ENCODE measurements around the gene SLC25A6. TPM values are rescaled to one million over a fixed set of nuclear protein-coding genes. Genes with fewer than 3 reads are reported as not detected.

Gene SLC25A6
- polyA plus RNA-seq, 2 of the 4 experiments (the other 2 are of a cell fraction) = 291 to 448 TPM

- FAIRE-seq (no peak), ATAC-seq (no peak), DNase-seq (ENCODE audit: low read depth in 1 of 2, low spot score in 1 of 2) (no peak)
- no peaks in the 10 kb centered on the region for H3K9me3 ChIP-seq
- H3K4me3 ChIP-seq = no peak overlapping the region
- no peaks in the 10 kb centered on the region for H3K4me1 ChIP-seq
- TF ChIP-seq ZFP36 (IDR thresholded peaks at IDR 0.05; ENCODE audit: borderline replicate concordance, partially characterized antibody) (no peak), MYC (IDR thresholded peaks at IDR 0.05; ENCODE audit: borderline replicate concordance, low read length) (no peak), EHMT2 (IDR thresholded peaks at IDR 0.05; ENCODE audit: low read depth) (no peak), SMC3 (IDR thresholded peaks at IDR 0.05) (no peak), RAD21 (conservative IDR thresholded peaks at IDR 0.05 in 1 of 2, IDR thresholded peaks at IDR 0.05 in 1 of 2) (no peak), FOSL2 (IDR thresholded peaks at IDR 0.05) (no peak), FOSL2 (CRISPR knock-in tag; IDR thresholded peaks at IDR 0.05) (no peak), SREBF2 (IDR thresholded peaks at IDR 0.05) (no peak), ESRRA (IDR thresholded peaks at IDR 0.05; ENCODE audit: borderline replicate concordance, low read length) (no peak), NFE2L2 (conservative IDR thresholded peaks at IDR 0.05; ENCODE audit: low read length) (no peak), HOXA7 (CRISPR knock-in tag; IDR thresholded peaks at IDR 0.05) (no peak), HEYL (CRISPR knock-in tag; IDR thresholded peaks at IDR 0.05) (no peak), TFCP2L1 (CRISPR knock-in tag; IDR thresholded peaks at IDR 0.05) (no peak)
- TF ChIP-seq, protein P1, sequence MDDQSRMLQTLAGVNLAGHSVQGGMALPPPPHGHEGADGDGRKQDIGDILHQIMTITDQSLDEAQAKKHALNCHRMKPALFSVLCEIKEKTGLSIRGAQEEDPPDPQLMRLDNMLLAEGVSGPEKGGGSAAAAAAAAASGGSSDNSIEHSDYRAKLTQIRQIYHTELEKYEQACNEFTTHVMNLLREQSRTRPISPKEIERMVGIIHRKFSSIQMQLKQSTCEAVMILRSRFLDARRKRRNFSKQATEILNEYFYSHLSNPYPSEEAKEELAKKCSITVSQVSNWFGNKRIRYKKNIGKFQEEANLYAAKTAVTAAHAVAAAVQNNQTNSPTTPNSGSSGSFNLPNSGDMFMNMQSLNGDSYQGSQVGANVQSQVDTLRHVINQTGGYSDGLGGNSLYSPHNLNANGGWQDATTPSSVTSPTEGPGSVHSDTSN (IDR thresholded peaks at IDR 0.05) = no peak
- no peak overlapping the region for H3K27ac ChIP-seq
- ChIA-PET CTCF (no interaction called here), POLR2A (no interaction called here)
- H3K4me2 ChIP-seq = no peak overlapping the region
- WGBS (ENCODE audit: missing lambda C conversion rate) = 94% methylated on average over 6 of the region's 6 CpGs
Measured at GRCh38 chrX:1440506-1440905, 48.6 kb upstream of the SLC25A6 start.

- no peak overlapping the region for H3K4me2 ChIP-seq
- no peaks in the 10 kb centered on the region for H3K9me3 ChIP-seq
- no peak overlapping the region for H3K27ac ChIP-seq
- 90% methylated on average over 19 of the region's 20 CpGs for WGBS (ENCODE audit: missing lambda C conversion rate)
- H3K4me1 ChIP-seq = no peaks in the 10 kb centered on the region
- POLR2A ChIA-PET = no interaction called here
- TF ChIP-seq TFCP2L1 (CRISPR knock-in tag; IDR thresholded peaks at IDR 0.05) = no peak
- no peak for TF ChIP-seq CBX2 (IDR thresholded peaks at IDR 0.05; ENCODE audit: borderline replicate concordance, low read depth)
- TF ChIP-seq NFE2L2 (conservative IDR thresholded peaks at IDR 0.05; ENCODE audit: low read length) = no peak
- TF ChIP-seq, protein P1 (IDR thresholded peaks at IDR 0.05) = no peak
- no peak for TF ChIP-seq HES2 (IDR thresholded peaks at IDR 0.05)
- TF ChIP-seq, protein P2, sequence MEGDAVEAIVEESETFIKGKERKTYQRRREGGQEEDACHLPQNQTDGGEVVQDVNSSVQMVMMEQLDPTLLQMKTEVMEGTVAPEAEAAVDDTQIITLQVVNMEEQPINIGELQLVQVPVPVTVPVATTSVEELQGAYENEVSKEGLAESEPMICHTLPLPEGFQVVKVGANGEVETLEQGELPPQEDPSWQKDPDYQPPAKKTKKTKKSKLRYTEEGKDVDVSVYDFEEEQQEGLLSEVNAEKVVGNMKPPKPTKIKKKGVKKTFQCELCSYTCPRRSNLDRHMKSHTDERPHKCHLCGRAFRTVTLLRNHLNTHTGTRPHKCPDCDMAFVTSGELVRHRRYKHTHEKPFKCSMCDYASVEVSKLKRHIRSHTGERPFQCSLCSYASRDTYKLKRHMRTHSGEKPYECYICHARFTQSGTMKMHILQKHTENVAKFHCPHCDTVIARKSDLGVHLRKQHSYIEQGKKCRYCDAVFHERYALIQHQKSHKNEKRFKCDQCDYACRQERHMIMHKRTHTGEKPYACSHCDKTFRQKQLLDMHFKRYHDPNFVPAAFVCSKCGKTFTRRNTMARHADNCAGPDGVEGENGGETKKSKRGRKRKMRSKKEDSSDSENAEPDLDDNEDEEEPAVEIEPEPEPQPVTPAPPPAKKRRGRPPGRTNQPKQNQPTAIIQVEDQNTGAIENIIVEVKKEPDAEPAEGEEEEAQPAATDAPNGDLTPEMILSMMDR (IDR thresholded peaks at IDR 0.05) = no peak
- no peak for TF ChIP-seq ZNF302 (CRISPR knock-in tag; IDR thresholded peaks at IDR 0.05)
- no peak for TF ChIP-seq POLR2AphosphoS2 (conservative IDR thresholded peaks at IDR 0.05; ENCODE audit: low read length)
- TF ChIP-seq RAD21 (conservative IDR thresholded peaks at IDR 0.05 in 1 of 2, IDR thresholded peaks at IDR 0.05 in 1 of 2) = no peak
- no peak for TF ChIP-seq CEBPB (IDR thresholded peaks at IDR 0.05)
- TF ChIP-seq EP300 (IDR thresholded peaks at IDR 0.05) = no peak
- TF ChIP-seq MAX (IDR thresholded peaks at IDR 0.05) = no peak
- TF ChIP-seq, protein P3, sequence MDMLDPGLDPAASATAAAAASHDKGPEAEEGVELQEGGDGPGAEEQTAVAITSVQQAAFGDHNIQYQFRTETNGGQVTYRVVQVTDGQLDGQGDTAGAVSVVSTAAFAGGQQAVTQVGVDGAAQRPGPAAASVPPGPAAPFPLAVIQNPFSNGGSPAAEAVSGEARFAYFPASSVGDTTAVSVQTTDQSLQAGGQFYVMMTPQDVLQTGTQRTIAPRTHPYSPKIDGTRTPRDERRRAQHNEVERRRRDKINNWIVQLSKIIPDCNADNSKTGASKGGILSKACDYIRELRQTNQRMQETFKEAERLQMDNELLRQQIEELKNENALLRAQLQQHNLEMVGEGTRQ (IDR thresholded peaks at IDR 0.05) = no peak
- TF ChIP-seq, protein P4, sequence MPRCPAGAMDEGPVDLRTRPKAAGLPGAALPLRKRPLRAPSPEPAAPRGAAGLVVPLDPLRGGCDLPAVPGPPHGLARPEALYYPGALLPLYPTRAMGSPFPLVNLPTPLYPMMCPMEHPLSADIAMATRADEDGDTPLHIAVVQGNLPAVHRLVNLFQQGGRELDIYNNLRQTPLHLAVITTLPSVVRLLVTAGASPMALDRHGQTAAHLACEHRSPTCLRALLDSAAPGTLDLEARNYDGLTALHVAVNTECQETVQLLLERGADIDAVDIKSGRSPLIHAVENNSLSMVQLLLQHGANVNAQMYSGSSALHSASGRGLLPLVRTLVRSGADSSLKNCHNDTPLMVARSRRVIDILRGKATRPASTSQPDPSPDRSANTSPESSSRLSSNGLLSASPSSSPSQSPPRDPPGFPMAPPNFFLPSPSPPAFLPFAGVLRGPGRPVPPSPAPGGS (IDR thresholded peaks at IDR 0.05) = no peak
- no peak for TF ChIP-seq FOXS1 (CRISPR knock-in tag; IDR thresholded peaks at IDR 0.05)
- TF ChIP-seq RCOR1 (IDR thresholded peaks at IDR 0.05; ENCODE audit: low read depth, low read length) = no peak
- no peak for TF ChIP-seq EHMT2 (IDR thresholded peaks at IDR 0.05; ENCODE audit: low read depth)
- no peak overlapping the region for H3K4me3 ChIP-seq
- DNase-seq (ENCODE audit: low read depth in 1 of 2, low spot score in 1 of 2) (no peak), ATAC-seq (peak; percentile 53 to 60), FAIRE-seq (no peak)
- CTCF ChIA-PET = no interaction called here
Measured at GRCh38 chrX:1435241-1435895, 43.5 kb upstream of the SLC25A6 start.
